Subcutaneous adipose tissue (tissue), 4 donors: ENCODE results near the gene ATP6V0A4. TPM values are rescaled to one million over a fixed set of nuclear protein-coding genes. Genes with fewer than 3 reads are reported as not detected.

Source experiments
- CTCF ChIP-seq: fragments of 450-650 bp; IDR thresholded peaks from one replicate; pipeline ENCODE4 v1.5.1; 2016; ENCODE audit warnings: low read depth, mild to moderate bottlenecking, control low read depth, antibody characterized with exemption, moderate library complexity
- total RNA-seq, 4 donors: library from RNA; depleted of rRNA; stranded (reverse); fragments of >200 nt; gene quantifications; one replicate each; pipeline ENCODE4 v1.1.0, GENCODE V29; 2016

ATP6V0A4 gene
- total RNA-seq: not detected

DNA sequence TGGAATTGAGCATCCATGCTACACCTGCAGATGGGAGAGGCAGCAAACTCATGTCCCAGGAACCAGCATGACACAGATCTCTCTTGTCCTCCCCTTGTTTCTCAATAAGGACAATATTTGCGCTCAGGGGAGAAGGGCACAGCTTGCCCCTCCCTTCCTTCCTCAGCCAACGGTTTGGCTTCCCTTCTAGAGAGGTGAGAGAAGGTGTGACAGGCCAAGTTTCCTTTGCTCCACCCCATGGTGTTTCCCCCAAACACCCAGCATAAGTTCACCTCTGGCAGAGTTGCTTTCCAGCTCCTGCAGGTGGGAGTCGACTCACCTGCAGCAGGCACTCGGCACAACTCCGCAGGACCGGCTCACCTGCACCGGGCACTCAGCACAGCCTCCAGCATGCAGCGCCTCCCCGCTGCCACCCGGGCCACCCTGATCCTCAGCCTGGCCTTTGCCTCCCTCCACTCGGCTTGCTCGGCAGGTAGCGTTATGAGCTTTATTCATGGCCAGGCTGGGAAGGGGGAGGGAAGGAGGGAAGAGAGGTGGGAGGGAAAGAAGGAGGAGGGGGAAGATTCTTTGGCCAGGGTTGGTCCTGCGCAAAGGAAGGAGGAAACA lies at the start of gene ATP6V0A4, which contains the start of gene TMEM213:
ATP6V0A4 (minus strand) TSS at position 482 of the 606 bp plus-strand sequence. CDS start 26,949 bp downstream, outside the sequence.
TMEM213 (plus strand) TSS at position 280 of the 606 bp plus-strand sequence; CDS start at position 391, 111 bp downstream.
- no peak for TF ChIP-seq CTCF

DNA sequence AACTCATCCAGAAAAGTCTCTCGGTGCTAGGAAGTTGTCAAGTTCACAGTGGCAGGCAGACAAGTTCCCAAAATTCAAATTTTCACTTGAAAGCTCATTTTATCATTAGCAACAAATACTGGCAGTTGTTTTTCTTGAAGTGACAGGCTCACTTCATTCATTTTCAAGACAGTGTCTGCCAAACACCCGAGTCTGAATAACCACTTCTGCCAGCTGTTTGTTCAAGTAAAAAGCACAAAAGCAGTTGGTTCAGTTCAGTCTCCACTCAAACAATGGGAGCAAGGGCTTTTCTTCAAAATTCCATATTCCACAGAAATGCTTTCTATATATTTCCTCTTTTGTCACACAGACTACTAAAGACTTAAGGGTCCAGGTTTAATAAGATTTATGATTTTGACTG lies 47.7 kb upstream of the ATP6V0A4 start:
- TF ChIP-seq CTCF: no peak

DNA sequence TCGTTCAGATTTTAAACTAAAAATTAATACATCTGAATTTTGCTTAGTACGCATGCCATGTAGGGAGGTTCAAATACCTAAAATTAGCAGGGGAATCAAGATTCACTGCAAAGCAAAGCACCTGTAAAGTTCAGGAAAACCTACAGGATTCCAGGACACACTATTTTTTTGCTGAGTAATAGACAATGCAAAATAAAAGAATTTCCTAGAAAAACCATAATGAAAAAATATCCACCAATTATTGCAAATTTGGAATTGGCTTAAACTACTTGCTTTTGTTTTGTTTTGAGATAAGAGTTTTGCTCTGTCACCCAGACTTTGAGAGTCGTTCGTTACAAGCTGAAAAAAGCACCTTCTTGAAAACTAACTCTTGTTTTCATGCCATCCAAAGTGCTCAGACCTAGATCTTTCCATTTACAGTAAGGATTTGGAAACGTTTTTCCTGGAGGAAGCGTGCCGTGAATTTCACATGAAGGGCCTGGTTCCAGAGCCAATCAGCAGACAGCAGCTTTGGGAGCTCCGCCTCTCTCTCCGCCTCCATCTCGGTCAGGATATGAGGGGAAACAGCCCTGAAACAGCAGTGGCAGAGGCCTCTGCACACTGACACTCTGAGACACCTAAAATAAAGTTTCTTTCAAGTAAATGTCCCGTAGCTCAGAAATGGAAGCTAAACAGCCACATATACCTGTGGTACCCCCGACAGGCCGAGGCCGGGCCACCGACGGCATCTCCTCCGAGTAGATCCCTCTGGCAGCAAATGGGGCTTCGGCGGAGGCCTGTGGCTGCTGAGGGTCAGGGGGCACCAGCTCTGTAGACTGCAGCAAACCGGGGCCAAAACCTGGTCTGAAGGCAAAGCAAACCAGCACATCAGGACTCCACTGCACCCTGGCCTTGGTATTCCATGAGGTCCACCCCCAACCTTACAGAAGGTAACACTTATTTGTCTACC lies 45.9 kb upstream of the ATP6V0A4 start:
- no peak for TF ChIP-seq CTCF

GRCh38 chr7:138842111-138842510 lies 44.1 kb upstream of the ATP6V0A4 start:
- no peak for TF ChIP-seq CTCF

GRCh38 chr7:138838166-138838565 lies 40.2 kb upstream of the ATP6V0A4 start:
- TF ChIP-seq CTCF: no peak

DNA sequence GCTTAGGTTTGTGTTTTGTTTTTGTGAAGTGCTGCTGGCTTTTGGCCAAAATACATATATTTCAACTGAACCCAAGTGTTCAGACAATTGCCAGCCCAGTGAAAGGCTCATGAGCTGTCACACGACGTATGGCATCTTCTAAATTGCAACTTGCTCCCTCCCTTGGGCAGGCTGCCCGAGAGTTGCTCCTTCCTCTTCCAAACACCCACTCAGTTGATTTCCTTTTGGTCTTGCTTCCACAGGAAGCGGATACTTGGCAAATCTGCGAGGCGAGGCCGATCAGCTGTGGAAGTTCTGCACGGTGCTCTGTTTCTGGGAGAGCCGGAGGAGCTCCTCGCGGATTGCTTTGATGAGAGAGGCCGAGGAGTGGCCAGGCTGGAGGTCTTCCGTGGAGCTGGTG lies 39.6 kb upstream of the ATP6V0A4 start:
- no peak for TF ChIP-seq CTCF

- TF ChIP-seq CTCF: no peak
These were observed 37.1 kb upstream of the ATP6V0A4 start for GRCh38 chr7:138835087-138835486.
